GM19023 (cell line): Measurements from ENCODE around the gene PLAU.

ENCODE experiments used
- ATAC-seq: cut with Tn5 transposase; IDR thresholded peaks from one replicate; pipeline ENCODE4 v1.9.1; 2021; ENCODE audit warnings: mild to moderate bottlenecking, moderate library complexity; ENCODE audit not compliant: unreplicated experiment

The PLAU gene

DNA sequence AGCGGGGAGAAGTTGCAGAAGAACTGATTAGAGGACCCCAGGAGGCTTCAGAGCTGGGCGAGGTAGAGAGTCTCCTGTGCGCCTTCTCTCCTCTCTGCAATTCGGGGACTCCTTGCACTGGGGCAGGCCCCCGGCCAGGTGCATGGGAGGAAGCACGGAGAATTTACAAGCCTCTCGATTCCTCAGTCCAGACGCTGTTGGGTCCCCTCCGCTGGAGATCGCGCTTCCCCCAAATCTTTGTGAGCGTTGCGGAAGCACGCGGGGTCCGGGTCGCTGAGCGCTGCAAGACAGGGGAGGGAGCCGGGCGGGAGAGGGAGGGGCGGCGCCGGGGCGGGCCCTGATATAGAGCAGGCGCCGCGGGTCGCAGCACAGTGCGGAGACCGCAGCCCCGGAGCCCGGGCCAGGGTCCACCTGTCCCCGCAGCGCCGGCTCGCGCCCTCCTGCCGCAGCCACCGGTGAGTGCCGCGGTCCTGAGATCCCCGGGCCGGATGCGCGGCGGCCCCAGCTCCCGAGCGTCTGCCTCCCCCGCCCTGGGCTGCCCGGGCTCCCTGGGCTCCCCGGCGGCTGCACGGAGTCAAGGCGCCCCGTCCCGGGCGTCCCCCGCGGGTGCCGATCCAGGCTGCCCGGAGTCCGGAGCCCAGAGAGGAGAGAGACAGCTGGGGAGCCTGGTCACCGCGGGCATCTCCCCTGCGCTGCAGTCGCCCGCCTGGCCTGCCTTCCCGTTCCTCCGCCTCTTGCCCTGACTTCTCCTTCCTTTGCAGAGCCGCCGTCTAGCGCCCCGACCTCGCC lies at the start of gene PLAU:
TSS of gene PLAU (plus strand) at position 369 of the 789 bp plus-strand sequence. CDS start 424 bp downstream, outside the sequence.
- no peak for ATAC-seq

DNA sequence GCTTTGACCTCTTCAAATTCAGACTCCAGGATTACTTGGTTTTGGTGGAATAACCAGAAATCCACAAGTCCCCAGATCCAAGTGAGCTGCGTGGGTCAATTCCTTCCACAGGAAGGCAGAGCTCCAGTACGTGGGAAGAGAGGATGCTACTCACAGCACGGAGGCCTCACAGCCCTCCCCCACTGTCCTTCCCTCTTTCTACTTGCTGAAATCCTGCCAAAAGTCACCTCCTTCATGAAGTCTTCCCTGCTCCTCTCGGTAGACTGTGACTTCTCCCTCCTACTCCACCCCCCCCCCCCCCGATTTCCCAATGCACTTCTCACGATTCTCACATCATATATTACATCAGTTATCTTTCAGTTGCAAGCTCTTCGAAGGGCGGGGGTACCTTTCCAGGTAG lies 48.9 kb upstream of the PLAU start:
- ATAC-seq = no peak

DNA sequence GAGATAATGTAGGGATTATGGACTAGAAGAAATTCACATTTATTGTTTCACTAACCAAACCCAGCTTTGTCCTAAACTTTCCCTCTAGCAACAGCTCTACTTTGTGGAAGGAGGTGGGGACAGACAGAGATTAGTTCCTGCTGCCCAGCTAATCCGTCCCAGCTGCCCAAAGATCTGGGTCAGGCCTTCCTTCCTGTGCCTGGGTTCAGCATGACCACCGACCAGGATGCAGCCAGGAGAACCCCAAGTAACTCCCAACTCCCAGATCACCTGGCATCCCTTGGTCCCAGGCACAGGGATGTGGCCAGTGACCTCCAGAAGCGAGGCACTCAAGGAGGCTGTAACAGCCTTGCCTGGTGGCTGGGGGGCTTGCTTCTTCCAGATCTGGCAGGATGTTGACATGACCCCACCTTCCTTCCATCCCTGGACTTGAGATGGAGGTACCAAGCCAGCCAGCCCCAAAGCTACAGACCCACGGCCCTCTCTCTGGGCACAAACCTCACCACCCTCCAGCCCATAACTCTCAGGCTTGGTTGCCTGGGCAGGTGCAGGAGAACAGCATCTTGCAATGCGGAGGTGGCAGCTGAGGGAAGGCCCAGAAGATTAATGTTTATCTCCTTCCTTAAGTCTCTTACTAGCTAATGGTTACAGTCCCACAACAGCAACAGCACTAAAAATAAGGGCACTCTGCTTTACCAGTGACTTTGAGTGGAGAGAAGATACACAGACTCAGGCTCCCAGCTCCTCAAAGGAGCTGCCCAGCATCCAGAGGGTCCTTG lies 47.7 kb upstream of the PLAU start:
- ATAC-seq = no peak

DNA sequence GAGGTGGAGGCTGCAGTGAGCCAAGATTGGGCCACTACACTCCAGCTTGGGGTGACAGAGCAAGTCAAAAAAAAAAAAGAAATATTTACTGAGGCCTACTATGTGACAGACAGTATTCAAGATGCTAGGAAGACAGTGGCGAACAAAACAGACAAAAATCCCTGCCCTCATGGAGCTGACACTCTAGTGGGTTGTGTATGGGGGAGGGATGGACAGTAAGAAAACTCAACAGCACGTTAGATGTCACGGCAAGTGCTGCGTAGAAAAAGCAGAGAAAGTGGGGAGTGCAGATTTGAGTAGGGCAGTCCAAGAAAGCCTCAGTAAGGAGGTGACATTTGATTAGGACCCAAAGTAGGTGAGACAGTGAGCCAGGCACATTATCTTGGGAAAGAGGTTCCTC lies 46.7 kb upstream of the PLAU start:
- ATAC-seq = no peak

DNA sequence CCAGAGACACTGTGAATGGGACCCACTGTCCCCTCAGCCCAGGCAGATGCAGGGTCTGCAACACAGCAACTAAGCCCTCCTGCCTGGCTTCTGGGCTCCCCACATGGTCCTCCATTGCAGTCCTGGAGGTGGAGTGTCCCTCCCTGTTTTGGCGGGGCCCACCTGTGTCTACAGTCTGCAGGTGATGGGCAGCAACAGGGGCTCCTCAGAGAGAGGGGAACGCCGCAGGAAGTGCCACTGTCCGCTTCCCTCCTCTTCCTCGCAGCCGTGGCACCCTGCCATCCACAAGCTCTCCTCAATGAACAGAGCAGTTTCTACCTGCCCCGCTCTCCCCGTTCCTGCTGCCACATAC lies 45.8 kb upstream of the PLAU start:
- ATAC-seq = no peak

DNA sequence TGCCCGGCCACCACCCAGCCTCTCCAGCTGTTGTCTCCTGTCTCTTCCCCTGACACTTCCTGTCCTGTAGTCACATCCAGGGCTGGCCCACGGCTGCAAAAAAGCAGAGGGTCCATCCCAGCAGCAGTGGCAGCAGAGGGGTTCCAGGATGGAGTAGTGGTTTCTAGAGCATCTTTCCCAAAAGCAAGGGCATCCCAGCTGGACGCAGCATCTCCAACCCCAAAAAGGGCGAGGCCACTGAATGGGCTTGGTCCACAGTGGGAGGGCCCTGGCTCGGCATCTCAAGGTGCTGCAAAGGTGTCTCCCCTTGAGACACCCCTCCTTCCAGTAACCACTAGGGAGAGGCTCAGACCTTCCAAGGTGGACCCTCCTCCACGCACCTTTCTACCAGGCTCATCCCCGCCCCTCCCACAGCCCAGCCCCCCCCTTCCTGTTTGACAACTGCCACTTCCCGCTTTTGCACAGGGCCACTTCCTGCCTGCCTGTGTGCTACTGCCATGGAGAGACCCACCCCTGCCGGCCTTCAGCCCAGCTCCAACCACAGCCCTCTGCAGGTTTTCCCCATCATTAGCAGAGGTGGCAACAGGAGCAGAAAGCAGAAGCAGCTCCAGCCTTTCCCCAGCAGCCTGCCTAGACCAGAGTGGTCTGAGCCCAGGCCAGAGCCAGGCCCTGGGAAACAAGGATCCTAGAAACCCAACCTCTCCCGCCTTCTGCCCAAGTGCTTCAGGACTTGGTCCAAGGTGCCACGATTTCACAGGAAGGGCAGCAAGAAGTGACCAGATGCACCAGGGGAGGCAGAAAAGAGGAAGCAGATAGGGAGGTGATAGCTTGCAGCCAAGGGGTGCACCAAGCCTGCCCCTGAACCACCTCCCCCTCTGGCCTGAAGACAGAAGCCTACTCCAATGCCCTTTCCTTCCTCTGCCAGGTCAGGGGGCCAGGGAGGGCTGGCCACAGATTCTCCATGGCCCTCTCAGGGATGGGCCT lies 45.2 kb upstream of the PLAU start:
- ATAC-seq = peak; percentile 72

DNA sequence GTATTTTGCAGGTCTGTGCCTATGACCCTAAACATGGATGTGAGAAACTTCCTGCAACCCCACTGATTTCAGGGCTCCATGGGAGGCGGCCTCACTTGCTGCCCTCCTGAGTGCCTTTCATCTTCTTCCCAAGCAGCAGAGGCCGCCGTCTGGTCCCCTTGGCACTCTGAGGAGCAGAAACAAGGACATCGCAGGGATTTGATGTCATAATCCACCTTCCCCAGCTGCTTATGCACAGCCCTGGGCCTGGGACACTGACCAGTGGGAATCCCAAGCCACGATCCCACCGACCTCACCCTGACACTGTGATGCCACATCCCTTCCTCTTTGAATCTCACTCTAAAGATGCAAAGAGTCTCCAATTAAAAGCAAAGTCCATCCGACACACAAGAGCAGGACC lies 44.3 kb upstream of the PLAU start:
- ATAC-seq = no peak

DNA sequence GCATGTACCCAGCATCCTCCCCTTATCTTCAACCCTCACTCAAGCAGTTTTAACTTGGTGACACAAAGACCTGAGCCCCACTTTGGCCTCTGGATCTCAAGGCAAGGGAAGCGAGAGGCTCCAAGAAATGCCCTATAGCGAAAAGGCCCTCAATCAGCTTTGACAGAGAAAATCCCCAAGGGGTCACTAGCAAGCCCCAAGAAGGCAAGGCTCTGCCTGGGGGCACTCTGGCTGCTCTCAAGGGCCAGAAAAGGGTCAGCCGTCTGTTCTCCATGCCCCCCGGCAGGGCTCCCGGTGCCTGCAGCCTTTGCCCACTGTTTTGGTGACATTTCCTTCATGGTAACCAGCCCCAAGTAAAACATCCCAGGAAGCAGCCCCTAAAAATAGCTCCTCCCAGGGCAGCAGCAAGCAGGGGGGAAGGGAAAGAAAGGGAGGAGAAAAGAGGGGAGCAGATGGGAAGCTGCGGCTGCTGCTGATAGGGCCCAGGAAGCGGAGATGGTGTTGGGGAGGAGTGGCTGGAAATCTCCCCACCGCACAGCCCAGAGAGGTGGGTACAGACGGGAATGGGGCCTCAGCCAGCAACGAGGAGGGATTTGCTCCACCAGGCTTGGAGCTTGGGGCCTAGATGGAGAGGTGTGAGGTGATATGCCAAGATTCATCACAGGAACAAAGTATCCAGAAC lies 43.7 kb upstream of the PLAU start:
- ATAC-seq = no peak

DNA sequence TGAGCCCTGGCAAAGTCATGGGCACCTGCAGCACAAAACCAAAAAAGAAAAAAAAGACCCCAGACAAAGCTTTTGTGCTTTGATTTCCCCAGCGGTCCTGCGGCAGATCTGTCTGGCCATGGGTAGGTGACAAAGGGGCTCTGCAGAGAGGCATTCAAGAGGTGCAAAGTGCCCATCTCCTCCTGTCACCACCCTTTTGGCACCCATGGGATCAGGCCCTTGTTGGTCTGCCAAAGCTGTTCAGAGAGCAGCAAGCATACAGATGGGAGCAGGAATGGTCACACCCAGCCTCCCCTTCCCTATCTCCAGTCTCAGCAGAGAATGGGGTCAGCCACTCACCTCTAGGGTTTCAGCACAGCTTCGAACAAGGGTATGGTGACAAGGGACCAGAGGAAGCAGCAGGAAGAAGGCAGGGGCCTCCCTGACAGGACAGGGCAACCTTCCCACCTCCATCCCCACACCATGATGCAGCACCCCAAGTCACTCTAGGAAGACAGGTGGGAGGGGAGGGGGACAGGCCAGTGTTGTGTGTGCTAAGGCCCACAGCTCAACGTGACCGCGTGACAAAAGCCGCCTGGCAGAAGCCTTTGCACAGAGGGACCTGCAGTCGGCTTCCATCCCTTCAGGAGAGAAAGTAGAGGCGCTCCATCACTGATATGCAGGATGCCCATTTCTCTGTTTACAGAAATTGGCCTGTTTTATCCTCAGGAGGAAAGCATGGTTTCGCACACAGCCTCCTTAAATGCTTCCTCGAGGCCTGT lies 42.9 kb upstream of the PLAU start:
- ATAC-seq = no peak

DNA sequence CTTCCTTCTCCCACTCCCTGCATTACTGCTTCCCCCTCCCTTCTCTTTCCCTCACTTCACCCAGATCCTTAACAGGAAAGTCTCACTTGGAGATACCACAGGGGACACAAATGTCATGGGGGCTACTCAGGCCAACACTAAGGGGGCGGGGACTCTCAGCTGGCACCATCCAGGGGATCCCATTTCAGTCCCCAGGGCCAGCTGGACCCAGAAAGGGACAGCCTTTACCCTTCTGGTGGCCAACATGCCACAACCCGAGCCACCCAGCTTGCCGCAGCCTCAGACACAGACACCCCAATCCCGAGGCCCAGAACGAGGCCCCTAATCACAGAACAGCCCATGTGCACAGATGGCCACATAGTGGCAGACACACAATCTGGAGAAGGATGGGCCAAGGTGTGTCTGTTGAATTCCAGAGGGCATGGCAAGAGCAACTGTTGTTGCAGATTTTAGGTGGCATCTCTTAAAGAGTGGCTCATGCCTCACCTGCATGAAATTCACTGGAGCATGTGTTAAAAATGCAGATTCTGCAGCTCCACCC lies 42.2 kb upstream of the PLAU start:
- ATAC-seq = no peak

DNA sequence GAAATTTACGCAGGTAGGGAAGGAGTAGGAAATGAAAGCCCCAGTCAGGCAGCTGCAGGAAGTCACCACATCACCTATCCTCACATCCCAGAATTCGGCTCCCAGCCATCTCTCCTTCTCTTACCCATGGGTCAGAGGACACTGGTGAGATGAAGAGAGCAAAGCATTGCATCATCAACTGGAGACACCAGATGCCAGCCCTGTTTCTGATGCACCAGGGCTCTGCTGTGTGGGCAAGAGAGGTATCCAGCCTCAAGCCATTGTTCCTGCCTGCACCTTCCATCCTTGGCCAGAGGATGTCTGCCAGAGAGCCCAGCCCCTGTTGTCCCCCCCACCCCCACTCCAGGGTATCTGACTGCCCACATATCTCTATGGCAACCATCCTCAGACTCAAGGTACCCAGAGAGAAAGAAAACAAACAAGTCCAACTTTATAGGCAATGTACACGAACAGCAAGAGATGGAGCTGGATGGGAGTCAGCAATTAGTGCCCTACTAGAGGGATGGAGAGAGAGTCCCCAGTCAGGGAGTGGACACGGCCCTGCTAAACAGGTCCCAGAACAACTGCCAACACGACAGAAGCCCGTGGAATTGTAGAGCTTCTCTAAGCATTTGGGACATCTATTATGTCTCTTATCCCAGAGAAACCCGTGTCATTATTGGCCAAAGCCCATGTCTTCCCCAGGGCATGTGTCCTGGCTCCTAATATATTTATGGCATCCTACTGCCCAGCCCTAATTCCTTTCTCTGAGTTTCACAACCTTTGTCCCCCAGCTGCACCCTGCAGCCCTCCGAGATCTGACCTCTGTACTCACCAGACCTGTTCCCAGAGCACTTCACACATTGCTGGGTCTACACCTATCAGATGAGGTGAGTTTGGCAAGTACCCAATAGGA lies 39.4 kb upstream of the PLAU start:
- ATAC-seq = no peak

DNA sequence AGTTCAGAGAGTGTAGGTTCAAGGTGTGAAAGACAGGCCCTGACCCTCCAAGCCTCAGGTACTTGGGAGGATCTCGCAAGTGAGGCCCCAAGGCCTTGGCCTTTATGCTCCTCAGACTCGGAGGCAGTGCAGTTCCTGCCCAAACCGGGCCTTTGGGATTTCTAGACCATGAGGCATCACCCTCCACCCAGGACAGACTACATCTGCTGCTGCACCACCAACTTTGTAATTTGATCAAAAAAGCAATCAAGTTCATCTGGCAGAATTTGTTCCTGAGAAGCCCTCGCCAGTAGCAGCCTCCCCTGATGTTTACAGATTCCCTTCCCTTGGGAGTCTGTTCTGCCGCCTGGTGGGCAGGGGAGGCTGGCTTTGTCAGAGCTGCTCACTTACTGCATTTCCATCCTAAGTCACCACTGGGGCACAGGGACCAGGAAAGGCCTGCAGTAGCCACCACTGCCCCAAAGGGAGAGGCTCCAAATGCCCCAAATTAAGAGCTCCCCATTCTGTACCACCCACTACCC lies 38.7 kb upstream of the PLAU start:
- ATAC-seq = no peak

DNA sequence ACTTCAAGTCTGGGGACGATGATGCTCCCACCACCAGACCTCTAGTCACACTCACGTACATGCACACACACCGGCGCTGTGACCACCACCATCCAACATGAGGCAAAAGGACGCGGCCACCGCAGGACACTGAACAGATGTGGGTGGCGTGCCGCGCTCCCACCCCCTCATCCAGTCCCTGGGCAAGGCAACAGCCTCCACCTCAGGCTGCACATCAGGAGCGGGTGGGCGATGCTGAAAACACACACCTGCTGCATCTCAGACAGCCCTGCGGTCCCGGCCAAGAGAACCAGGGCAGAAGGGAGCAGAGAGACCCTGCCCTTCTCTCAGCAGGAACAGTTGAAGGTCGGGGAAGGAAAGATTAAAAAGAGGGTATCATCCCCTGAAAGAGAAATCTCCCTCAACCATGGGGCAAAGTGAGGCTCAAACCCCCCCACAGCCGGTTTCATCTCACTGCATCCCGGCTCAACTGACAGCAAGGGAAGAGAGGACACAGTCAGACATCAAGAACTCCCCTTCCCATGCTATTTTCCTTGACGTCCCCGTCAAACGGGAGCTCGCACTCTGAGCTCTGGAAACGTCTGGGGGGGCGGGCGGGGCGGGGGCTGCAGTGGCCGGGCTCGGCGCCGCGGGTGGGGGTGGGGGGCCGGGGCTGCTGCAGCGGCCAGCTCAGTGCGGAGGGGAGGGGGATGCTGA lies 37.6 kb upstream of the PLAU start:
- no peak for ATAC-seq

DNA sequence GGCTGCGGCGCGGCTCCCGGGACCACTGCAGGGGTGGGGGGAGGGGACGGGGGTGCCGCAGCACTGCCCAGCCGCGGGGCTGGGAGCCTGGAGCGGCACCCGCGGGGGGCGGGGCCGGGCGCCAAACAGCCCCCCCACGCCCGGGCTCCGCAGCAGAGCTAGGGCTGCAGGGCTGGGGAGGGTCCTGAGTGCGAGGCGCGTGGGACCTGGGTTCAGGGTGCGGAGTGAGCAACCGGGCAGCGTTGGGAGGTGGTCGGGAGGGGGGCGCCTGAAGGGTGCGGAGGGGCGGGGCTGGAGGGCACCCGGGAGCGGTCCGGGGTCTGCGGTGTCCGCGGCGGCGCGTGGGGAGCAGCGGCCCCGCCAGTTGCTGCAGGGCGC lies 37.1 kb upstream of the PLAU start:
- peak; percentile 2 for ATAC-seq

DNA sequence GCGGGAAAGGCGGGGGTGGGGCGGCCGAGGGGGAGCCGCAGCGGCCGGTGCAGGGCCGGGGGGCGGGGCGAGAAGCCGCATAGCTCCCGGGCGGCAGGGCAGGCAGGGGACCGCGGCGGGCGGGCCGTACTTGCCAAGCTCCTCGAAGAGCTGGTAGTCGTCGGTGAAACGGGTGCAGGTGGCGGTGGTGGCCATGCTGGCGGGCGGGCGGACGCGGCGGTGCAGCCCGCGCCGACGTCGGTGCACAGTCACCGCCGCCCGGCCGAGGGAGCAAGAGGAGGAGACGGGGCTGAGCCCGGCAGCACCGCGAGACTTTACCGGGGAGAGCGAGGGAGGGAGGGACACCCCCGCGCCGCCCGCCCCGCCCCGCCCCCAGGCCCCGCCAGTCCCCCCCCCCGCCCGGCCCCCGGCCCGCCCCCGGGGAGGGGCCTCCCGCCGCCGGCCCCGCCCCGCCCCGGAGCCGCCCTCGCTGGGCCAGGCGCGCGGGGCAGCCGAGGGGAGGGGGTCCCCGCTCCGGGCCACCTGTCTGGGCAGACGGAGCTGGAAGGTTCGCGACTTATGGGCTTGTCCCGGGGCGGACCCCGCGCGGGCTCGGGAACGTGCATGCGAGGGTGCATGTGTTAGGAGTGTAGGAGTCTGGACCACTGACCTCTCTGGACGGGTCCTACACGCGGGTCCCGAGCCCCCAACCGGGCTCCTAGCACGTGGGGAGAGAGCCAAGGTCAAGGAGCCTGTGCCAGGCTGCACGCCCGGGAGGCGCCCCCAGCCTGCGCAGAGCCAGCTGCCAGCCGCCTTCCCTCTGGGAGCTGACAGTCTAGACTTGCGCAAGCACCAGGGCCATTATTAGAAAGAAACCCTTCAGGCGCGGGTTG lies 36.4 kb upstream of the PLAU start, which contains the start of gene CAMK2G:
TSS of gene CAMK2G (minus strand) at position 289 of the 872 bp plus-strand sequence. CDS start at position 195, 94 bp downstream.
- peak; percentile 88 for ATAC-seq

DNA sequence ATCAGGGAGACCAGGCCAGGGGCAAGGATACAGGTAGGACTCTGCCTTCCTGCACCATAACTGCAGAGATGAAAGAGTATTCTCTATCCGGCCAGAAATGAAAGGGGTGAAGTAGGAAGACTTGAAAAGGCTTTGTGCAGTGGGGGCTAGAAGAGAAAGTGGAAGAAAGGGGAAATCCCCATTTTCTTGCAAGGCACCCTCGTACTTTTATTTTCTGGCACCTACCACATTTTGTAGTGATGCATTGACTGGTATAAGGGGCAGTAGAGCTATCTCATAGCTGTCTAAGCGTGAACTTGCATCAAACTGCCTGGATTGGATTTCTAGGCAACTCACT lies 35.8 kb upstream of the PLAU start:
- peak; percentile 16 for ATAC-seq

DNA sequence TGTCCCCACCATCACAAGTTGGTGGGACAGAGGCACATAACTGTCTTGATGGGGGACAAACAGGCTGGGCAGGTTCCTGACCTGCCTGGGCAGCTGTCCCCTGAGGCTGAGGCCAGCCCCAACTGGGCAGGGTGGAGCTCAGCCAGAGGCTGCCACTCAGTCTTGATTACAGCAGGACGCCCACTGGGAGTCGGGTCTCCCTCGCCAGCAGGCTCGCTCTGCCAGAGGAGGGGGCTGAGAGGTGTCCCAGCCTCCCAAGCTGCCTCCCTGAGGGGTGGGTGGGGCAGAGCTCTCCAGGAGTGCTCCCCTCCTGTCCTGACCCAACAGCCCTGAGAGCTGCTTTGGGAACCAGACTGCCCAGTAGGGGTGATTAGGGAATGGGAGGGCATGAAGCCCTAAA lies 34.8 kb upstream of the PLAU start:
- no peak for ATAC-seq
